ENCODE results near the gene GIT1.
A peak's percentile ranks its signal among the peaks of the same experiment; 100 is the strongest.

GIT1 gene

DNA sequence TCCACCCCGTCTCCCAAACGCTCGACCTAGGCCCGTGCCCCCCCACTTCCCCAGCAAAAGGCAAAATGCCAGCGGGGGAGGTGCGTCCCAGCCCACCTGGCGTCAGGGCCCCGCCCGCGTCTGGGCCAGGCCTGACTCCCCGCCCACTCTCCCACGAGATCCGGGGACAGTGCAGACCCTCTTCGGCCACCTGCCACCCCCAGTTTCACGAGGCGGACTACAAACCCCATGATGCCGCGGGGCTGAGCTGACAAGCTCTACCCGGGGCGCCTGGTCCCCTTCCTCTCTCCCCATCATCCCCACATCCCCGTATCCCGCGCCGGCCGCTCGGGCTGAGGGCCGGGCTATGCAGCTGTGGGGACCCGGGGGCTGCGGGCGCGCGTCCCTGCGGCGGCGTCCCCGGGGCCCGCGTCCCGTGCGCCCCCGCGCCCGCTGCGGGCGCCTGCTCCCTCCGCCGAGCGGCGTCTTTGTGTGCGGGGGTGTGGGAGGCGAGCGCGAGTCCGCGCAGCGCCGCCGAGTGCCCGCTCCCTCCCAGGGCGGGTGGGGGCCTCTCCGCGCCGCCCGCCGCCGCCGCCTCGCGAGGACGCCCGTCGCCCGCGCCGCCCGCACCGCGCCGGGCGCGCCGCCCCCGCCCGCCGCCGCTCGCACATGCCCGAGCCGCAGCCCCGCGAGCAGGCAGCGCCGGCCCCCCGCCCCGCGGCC lies 3.6 kb upstream of the GIT1 start, which contains the start of gene ANKRD13B:
Gene ANKRD13B (plus strand): TSS at position 283 of the 702 bp plus-strand sequence. CDS start 490 bp downstream, outside the sequence.
- no peak for DNase-seq

DNA sequence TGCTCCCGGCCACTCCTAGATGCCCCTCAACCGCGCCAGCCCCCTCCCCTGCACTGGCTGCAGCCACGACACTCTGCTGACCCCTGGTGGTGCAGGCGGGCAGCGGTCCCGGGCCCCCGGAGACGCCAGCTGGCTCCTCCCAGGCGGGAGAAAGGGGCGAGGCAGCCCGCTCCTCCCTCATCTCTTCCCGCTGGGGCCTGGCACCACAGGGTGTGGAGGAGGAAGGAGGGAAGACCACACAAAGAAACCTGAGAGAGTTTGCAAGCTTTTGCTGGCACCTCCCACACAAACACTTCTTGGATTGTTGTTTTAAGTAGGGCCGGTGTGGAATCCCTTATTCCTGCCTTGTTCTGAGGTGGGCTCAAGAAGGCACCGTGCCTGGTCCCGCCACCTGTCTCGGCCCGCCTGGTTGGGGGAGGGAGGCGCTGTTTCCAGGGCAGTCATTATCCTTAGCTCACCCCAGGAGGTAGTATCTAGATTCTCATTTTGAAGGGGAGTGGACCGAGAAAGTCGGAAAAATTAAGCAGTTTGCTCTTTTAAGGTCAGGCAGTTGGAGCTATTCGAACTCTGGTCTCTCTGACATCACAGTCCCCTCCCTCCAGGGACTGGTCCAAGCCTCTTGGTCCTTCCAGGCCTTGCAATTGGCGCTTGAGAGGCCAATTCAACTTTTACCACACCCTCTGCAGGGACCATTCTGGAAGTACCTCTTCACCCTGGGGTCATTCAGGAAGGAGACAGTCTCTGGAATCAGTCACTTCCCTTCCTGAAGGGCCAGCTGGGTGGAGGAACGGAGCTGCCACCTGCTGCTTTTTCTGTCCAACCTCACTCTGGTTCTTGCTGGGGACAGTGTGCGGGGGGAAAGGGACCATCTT lies 2.5 kb upstream of the GIT1 start:
- DNase-seq, result peak; percentile 72

DNA sequence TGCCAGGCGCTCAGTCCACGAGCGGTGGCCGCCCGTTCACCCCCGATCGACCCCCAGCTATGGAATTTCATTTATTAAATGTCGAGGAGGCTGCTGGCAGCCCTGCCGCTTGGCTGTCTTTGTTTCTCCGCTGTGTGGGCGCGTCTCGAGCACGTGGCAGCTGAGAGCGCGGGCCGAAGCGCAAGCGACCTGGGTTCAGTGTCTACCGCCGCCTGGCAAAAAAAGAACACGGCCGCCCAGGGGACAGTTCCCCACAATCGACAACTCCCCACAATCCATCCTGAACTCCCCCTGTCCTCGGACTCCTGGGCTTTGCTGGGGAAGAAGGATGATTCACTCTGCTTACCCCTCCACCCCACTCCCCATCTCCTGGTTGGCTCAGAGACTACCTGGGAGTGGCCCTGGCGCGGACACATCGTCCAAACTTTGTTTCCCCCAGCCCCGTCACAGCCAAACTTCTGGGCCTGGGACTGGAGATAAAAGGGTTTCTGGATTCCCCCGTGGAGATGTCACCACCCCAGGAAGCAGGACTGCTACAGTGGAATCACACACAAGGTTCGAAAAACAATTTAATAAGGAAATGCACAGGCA lies 1.8 kb upstream of the GIT1 start:
- no peak for DNase-seq

DNA sequence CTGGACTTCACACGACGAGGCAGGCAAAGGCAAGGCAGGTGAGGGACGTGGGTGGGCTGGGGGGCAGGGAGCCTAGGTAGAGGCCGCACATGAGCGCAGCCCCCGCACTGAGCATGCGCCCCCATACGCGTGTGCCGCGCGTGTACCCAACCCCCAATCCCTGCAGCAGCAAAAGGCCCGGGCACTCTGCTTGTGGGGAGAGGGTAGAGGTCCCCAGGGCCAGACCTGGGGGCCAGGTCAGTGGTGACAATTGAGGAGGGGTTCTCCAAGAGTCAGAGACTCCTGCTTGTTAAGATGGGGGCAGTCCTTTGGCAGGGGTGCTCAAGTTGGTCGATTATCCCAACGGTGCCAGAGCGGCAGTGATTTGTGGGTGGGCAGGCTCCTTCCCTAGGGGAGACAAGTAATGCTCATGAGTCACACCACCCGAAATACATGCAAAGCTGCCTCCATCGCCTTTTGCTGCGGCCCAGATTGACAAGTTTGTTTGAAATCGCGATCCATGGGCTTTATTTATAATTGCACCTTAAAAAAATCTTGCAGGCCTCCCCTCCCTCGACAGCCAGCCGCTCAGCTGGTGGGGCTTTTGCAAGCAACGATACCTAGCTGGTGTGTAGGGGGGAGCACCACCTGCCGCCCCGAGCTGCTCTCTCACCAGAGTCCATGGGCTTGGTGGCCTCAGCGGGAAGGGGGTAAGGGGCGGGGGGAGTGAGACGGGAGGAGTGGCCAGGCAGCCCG lies 1.1 kb upstream of the GIT1 start:
- no peak for DNase-seq

DNA sequence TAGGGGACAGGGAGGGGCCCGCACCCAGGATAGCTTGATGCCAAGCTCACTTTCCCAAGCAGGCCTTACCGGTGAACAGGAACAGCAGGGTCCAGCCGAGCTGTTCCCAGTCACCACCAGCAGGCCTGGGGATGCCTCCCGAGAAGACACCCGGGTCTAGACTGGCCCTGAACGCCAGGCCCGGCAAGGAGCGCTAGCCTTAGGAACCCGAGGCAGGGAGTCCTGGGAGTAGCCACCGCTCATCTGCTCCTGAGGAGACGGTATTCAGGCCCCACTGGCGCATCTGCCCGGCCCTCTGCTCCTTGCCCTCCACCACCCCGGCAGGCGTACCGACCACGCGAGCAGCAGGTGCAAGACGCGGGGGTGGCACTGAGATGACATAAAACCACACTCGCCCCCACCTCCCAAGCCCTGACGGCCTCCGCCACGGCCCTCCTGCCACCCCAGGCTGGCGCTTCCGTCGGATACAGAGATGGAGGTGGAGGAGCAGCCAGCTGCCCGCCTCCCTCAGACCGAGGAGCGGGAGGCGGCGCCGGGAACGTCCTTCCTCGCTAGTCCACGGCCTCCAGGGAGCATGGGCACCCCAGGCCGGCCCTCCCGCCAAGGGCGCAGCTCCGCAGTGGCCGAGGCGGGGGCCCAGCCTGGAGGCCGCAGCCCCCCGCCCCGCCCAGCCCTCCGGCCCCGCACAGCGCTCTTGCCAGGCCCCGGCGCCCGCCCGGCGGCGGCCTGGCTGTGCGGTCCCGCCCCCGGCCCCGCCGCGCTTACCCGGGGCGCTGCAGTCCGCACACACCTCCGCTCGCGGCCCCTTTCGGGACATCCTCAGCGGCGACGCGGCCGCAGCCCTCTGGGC lies 661 bp downstream of the GIT1 start:
- no peak for DNase-seq

DNA sequence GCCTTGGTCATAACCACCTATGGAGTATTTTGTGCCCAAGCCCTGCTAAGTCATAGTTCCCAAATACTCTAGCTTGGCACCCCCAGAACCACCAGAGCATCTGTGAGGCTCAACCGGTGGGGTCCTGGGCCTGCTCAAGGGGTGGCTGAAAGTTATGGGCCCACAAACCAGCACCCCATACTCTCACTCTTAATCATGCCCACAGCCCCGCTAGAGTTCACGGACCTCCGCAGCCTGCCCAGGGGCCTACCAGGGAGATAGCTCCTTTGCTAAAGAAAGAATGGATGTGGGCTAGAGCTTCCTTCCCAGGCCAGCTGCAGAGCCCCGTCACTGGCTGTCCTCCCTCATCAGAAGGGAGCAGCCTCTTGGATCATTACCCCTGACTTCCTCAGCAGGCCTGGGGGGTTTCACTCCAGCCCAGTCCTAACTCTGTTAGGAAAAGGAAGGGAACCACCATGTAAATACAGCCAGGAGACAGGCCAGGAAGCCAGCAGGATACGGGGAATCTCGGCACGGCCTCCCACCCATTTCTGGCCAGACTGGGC lies 1.4 kb downstream of the GIT1 start:
- DNase-seq, result no peak

DNA sequence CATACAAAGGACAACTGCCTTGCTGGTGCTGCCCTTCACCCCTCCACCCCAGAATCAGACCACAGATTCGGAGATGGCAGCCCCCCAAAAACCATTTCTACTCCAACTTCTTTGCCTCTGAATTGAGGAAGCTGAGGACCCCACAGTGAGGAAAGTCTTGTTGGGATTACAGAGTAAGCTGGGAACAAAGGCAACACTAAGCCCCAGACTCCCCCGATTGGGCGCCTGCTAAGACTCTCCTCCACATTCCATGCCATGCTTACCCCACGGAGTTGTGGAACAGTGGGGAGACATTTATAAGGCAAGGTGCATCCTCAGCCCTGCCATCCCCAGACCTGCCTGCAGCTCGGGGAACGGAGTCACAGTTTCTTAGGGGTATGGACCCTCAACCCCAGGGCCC lies 1.9 kb downstream of the GIT1 start:
- DNase-seq, result no peak

DNA sequence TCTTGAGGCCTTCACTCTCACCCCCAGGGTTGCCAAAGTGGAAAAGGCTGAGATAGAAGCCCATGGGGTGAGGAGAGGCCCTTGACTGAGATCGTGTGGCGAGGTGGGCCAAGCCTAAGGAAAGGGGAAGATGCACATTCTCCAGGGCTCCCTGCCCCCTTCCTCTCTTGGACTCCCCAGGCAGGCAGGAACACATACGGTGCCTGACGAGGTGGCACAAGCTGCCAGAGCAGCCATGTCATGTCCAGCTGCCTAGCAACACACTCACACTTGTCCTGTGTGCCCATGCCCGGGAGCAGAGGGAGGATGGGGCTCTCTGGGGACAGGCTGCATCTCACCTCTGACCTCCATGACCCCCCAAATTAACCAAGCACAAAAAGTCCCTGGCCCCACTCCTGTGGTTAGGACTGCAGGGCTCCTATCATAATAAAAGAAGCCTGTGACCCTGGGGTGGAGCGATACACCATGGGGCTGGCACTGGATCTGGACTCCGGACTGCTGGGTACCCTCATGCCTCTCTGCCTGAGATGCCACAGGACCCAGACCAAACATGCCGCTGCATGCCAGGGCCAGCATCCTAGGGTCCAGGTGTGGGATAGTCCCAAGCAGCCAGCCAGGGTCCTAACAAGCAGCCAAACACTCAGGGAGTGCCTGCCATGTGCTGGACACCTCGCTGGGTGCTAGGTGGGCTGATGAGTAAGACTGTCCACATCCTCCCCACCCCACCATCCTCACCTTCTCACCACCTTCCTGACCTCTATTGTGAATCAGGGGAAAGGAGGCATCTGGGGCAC lies 2.6 kb downstream of the GIT1 start:
- DNase-seq, result no peak

DNA sequence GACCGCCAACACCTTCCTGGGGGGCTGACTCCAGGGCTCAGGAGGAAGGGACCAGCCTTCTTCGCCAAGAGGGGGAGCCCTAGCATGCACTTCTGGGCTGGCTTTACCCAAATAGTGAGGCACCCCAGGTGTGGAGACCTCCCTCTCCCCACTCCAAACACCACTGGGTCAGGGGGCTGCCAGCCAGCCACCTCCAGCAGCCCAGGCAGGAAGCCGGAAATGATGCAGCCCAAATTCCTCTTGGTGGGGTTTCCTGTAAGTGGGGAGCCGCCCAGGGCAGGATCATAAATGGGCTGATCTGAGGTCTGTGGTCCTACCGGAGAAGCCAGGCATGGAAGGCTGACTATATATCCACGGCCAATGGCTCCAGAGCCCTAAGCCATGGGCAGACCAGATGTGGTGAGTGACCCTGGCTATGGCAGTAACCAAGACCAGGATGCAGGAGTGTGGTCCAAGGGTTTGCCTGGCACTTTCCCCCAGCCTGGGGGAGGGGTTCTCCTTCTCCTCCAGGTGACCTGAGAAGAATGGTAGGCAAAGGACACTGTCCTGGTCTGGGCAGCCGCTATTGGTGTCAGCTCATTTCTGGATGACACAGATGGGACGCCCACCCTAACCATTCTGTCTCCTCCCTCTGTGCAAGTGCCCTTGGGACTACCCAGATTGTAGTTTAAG lies 4.2 kb downstream of the GIT1 start:
- no peak for DNase-seq

DNA sequence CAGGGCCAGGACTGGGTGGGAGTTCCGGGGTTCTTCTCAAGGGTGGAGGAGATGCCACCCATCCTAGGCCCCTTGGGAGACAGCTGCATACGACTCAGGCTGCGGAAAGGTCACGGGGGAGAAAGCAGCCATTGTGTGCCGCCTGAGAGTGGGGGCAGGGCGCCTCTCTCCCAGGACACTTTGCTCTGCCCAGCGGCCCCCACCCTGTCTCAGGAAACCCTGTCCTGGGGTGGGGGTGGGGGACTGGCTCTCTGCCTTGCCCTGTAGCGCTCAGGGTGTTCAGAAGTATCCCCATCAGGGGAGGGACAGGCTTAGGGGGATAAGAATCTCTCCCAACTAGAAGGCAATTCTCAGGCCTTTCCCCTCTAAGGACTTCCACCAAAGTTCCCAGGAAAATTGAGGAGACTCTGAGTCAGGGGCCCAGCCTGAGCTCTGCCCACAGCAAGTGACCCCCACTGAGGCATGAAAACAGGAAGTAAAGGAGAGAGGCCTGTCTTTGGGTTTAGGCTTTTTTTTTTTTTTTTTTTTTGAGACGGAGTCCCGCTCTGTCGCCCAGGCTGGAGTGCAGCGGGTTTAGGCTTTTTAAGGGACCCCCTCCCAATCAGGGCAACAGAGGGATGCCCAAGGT lies 4.9 kb downstream of the GIT1 start:
- DNase-seq, result no peak

DNA sequence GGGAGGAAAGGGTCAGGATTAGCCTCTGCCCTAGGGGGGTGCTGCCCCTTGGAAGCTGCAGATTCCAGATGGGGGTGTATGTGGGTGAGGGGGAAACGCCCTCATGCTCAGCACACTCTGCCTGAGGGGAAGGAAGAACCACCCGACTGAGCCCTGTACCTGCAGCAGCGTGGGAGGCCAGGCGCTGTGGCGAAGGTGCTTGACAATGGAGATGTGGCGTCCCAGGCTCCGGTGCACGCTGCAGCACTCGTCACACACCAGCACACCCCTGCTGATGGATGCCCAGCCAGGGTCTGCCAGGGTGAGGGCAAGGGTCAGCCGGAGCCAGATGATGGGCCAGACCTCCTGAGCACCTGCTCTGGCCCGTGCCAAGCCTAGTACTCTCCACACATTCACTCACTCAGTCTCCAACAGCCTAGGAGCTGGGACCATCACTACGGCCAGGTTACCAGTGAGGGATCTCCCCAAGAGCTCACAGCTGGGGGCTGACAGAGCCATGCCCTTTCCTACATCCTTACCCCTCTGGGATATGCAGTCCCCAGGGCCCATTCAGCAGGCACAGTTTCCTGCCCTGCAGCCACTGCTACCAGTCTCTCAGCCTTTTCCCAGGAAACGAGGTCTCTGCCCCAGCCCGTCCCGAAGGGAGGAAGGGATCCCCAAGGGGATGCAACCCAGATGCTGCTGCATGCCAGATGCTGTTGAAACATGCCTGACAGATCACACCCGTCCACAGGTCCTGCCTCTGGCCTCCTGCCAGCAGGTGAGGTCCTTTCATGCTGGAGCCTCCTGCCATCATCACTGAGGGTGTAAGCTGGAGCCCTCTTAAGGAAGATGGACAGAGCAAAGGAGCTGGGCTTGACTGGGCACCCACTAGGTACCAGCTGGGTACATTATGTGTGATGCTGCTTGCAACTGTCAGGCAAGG lies 5.9 kb downstream of the GIT1 start:
- DNase-seq, result no peak

DNA sequence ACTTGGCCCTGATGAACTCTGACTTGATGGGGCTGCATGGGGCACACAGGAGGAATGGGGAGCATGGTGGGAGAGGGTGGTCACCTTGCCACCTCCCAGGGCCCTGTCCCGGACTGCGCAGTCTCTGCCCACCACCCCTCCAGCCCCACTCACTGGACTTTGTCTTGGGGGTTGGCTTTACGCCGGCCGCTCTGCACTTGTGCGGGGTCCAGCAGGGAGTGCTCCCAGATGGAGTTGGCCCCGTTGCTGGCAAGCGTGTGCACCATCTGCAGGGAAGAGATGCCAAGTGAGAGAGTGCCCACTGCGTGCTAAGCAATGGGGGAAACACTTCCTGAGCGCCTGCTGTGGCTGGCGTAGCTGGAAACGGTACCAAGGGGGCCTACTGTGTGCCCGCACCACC lies 6.7 kb downstream of the GIT1 start:
- DNase-seq, result no peak

DNA sequence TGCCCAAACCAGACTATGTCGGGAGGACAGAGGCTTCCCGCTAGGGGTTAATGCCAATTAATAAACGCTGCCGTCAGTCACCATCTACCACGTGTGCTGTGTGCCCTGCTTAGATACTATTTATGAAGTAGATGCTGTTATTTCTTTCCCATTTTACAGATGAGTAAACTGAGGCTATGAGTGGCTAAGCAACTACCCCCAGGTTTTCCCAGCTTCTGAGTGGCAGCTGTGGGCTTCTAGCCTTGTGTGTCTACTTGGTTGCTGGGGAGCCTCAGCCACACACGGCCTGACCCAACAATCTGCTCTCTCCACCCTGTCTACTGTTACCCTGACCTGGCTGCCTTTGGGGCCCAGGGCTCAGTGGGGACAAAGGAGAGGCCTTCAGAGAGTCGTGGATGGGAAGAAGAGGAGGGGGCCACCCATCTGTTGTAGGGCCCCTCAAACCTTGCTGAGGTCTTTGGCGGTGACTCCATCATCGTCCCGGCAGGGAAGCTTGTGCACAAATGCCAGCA lies 7.1 kb downstream of the GIT1 start:
- DNase-seq, result no peak

DNA sequence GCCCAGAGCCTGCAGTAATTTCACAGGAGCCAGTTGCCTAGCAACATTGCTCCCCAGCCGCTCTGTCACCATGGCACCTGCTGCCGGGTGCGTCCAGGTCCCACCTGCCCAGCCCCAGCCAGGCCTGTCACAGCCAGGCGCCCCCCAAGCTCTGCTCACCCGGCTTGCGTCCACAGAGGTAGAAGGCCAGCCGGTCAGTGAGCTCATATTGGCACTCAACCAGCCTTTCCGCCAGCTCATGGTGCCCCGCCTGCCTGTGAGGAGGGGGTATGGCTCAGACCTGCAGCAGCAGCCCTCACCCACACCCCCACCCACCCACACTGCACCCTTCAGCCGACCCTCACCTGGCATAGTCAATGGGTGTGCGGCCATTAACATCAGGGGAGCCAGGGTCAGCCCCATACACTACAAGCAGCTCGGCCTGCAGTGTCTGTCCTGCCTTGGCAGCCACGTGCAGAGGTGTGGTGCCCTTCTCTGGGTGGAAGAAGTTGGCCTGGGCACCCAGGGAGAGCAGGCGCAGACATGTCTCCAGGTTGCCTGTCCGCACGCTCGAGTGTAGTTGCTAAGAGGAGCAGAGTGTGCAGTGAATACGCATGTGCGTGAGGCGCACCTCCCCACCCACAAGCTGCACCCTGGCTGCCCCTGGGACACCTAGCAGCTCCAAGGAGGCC lies 7.7 kb downstream of the GIT1 start:
- DNase-seq, result no peak

DNA sequence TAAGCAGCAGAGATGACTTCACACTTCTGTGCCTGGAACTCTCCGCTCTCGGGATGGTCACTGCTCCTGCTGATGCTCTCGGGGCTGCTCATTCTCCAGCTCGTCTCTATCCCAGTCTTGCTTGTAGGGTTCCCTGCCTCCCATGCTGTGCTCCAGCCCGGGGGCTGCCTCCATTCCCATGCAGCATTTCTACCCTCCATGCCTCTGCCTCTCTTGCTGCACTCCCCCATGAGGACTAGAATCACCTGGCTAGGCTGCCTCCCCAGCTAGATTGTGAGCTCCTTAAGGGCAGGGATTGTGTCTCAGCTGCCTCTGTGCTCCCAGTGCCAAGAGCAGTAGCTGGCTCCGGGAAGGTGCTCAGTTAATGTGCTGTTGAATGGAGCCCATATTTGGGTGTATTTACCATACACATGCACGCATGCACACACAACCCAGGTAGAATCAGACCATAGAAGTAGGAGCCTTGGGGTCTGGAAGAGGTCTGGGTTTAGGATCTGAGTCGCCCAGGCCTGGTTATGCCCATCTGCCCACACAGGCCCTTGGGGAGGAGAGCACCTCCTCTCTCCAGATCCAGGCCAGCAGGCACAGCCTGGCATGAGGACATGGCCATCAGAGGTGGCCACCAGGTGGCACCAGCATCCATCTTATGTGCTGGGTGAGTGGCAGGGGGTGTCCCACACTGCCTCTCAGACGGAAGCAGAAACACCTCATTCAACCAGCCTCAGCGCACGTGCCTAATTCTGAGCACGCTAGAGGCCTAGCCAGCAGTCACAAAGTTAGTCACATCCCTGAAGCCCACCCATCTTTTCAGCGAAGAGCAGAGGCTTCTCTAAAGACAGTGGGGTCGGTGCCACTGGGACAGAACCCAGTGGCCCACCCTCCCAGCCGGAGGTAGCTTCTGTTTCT lies 9.3 kb downstream of the GIT1 start:
- DNase-seq, result peak; percentile 76

DNA sequence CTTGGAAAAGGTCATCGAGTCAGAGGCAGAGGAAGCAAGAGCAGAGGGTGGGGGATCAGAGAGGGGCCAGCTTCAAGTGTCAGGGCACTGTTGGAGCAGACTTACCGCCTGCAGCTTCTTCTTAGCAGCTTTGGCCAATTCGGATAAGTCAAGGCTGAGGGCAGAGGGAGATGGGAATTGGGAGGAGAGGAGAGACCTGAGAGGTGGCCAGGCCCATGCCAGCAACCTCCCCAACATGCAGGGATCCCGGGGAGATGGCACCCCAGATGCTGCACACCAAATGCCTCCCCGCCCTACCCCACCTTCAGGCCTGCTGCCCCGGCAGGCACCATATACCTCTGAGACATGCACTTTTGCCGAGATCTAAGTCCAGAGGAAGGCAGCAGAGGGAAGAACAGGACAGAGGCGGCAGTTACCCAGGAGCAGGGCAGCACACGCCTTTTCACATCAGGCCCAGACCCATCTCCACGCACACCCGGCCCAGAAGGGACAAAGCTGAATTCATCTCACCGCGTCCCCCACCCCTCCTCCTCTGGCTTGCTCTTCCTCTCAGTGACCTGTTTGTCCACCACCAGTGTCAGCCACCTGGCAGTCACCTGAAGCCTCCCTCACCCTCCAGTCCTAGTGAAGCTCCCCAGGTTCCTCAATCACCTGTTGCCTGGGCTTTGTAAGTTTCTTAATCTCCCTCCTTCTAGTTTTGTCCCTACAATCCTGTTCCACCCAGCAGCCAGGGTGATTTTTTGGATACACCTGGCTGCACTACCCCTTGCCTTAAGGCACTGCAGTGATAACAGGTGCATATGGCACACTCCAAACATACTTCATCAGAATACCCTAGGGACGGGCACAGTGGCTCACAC lies 10.6 kb downstream of the GIT1 start:
- no peak for DNase-seq

Measured in MV-4-11 (cell line).